Mucosa of stomach (tissue), 1 donor: Measurements from ENCODE around the gene PDYN.

Experiments
- H3K27me3 ChIP-seq: one replicate; pipeline ENCODE4 v1.7.0; 2013; ENCODE audit warnings: mild to moderate bottlenecking, low read length; ENCODE audit not compliant: control insufficient read depth, insufficient read depth
- H3K36me3 ChIP-seq: one replicate; pipeline ENCODE4 v1.7.0; 2013; ENCODE audit warnings: low read length; ENCODE audit not compliant: control insufficient read depth, insufficient read depth
- H3K4me1 ChIP-seq: one replicate; pipeline ENCODE4 v1.7.0; 2013; ENCODE audit warnings: mild to moderate bottlenecking, low read length; ENCODE audit not compliant: control insufficient read depth, insufficient read depth
- H3K4me3 ChIP-seq: one replicate; pipeline ENCODE4 v1.7.0; 2013; ENCODE audit warnings: low read length
- H3K9ac ChIP-seq: one replicate; pipeline ENCODE4 v1.7.0; 2013; ENCODE audit warnings: mild to moderate bottlenecking, low read length, moderate library complexity
- H3K9me3 ChIP-seq: one replicate; pipeline ENCODE4 v1.7.0; 2013; ENCODE audit warnings: mild to moderate bottlenecking, low read length, moderate library complexity; ENCODE audit not compliant: control insufficient read depth
- donor health status: Pancreatic carcinoma.

The PDYN gene

DNA sequence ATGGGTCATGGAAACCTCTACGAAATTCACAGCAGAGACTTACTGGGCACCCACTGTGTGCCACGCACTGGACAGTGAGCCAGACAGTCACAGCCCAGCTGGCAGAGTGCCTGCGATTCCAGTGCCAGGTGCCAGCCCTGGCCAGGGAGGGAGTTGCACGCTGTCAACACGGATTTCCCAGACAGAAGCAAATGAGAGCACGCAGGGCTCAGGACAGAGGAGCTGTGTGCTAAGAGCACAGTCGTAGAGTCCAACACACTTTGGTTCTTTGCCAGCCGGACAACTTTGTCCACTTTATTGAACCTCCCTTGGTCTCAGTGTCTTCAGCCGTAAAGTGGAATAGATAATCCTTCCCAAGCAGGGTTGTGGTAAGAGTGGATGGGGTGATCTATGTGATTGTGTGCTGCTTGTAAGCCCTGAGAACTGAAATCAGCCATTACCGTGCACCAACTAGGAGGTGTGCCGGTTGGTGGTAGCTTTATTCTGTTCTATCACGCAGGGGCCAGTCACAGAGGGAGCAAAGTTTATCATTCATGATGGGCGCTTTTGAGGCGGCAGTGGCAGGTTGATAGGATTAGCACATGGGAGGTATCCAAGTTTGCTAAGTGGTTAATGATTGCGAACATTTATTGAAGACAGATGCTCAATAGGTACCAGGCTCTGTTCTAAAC, 58.0 kb downstream of the PDYN start:
- H3K9me3 ChIP-seq: no peaks in the 10 kb centered on the region
- H3K9ac ChIP-seq: no peak overlapping the region
- H3K4me1 ChIP-seq: no peaks in the 10 kb centered on the region
- no peaks in the 10 kb centered on the region for H3K36me3 ChIP-seq
- no peak overlapping the region for H3K4me3 ChIP-seq
- H3K27me3 ChIP-seq: no peaks in the 10 kb centered on the region

DNA sequence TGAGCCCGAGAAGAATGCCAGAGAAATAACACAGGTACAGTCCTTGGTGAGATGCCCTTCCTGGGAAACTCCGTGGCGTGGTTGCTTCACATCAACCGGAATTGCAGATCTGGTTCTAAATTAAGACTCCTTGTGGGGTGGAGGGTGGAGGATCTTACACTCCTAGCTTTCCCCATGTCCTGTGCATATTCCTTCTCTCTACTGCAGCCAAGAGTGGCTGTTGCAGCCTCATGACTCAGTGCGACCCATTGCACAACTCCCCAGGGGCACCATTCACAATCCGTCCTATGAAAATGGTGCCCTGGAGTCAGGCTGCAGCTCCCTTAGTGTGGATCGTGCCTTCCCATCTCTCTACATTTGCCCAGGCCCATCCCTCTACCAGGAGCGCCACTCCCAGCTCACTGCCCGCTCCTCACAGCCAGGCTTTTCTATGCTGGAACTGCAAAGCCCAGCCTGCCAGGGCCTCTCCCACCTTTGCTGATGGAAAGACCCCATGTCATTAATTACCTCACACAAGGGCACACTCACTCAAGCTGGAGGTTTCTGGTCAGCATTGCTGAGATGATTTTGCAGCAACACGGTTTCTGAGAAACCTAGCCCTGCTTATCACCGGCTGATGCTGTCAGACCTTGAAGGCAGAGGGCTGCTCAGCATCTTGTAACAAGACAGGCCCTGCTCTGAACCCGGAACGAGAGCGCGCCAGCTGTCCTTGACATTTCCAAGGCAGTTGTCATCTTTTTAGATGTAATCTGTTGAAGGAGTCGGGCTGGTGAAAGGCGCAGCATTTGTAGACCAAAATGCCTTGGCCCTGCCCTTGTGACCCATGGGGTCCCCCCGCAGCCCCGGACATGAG, 58.9 kb downstream of the PDYN start:
- H3K4me1 ChIP-seq: no peaks in the 10 kb centered on the region
- no peaks in the 10 kb centered on the region for H3K9me3 ChIP-seq
- no peak overlapping the region for H3K4me3 ChIP-seq
- H3K9ac ChIP-seq: no peak overlapping the region
- H3K36me3 ChIP-seq: no peaks in the 10 kb centered on the region
- H3K27me3 ChIP-seq: no peaks in the 10 kb centered on the region

DNA sequence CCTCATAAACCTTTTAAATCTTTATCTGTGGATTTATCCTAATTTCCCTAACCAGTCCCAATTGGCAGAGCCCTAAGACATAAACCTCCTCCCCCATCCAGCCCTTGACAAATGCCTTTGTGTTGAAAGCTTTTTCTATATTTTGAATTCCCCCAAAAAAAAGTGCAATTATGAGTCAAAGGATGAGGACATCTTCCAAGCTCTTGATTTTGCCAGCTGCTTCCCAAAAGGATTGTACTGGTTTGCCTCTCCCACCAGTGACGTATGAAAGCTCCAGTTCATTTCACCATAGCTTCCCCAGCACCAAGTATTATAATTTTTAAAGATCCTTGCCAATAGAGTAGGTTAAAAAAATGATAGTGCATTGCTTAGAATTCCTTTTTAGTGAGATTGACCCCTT, 59.7 kb downstream of the PDYN start:
- Histone ChIP-seq H3K36me3 (no peaks in the 10 kb centered on the region), H3K9ac (no peak overlapping the region), H3K27me3 (no peaks in the 10 kb centered on the region), H3K4me1 (no peaks in the 10 kb centered on the region), H3K4me3 (no peak overlapping the region), H3K9me3 (no peaks in the 10 kb centered on the region)

DNA sequence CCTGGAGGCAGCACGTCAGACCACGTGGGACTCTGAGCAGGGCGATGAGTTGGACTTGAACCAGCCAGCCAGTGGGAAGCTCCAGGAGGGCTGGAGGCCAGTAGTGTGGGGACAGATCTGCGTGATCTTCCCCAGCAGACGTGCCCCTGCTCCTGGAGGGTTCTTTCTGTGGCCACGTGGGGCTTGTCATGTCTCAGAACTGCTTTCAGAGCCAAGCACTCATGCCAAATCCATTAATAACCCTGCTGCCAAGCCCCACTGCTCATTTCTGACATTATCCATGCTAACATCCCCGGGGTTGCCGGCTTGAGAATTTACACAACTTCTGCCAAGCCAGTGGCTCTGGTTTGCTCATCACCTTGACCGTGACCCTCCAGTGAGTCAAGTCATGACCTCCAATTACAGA, 60.4 kb downstream of the PDYN start:
- Histone ChIP-seq H3K4me1 (no peaks in the 10 kb centered on the region), H3K4me3 (no peak overlapping the region), H3K9ac (no peak overlapping the region), H3K9me3 (no peaks in the 10 kb centered on the region), H3K36me3 (no peaks in the 10 kb centered on the region), H3K27me3 (no peaks in the 10 kb centered on the region)

DNA sequence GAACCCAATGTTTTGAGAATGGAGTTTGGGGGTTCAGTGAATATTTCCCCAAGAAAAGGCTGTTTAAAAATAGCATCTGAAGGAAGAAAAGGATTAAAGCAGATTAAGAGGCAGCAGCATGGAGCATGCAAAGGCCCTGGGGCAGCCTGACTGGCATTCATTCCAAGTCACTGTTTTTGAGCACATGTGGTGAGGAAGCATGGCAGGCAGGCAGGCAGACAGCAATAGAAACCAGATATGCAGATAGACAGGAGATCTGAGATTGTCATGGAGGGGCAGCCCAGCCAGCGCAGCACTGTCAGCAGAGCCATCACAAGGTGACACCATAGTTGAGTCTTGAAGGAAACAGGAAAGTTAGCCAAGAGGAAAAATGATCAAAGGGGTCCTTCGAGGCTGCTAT, 60.9 kb downstream of the PDYN start:
- H3K27me3 ChIP-seq: no peaks in the 10 kb centered on the region
- H3K9ac ChIP-seq: no peak overlapping the region
- H3K4me1 ChIP-seq: no peaks in the 10 kb centered on the region
- no peaks in the 10 kb centered on the region for H3K9me3 ChIP-seq
- no peak overlapping the region for H3K4me3 ChIP-seq
- H3K36me3 ChIP-seq: no peaks in the 10 kb centered on the region

DNA sequence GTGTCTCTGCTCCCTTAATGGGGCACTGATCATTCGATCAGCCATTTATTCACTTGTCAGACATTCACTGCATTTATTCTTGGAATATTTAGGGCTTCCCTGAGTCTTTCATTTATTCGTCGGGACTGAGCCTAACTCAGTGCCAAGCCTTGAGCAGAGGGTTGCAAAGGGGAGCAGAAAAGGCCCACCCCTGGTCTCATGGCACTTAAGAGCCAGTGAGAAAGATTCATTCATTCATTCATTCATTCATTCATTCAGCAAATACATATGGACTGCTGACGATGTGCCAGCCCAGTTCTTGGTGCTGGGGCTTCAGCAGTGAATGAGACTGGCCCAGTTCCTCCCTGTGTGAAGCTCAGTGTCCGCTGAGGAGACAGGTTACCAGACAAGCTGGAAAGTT, 62.0 kb downstream of the PDYN start:
- Histone ChIP-seq H3K9me3 (no peaks in the 10 kb centered on the region), H3K4me1 (no peaks in the 10 kb centered on the region), H3K9ac (no peak overlapping the region), H3K27me3 (no peaks in the 10 kb centered on the region), H3K4me3 (no peak overlapping the region), H3K36me3 (no peaks in the 10 kb centered on the region)

DNA sequence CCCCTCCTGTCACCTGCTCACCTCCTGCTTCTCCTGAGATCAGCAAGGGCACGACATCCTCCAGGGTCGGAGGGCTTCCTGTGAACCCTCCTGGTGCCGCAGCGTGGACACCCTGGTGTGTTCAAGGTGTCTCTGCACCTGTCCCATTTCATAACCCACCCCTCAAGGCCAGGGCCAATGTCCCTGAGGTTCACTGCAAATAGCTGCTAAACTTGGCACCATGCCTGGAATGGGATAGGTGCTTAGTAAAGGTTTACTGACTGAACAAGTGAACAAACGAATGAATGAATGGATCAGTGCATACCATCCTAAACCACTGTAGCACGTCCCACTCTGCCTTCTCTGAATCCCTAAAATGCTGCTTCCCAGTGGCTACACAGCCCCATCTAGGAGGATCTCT, 63.7 kb downstream of the PDYN start:
- H3K9me3 ChIP-seq: no peaks in the 10 kb centered on the region
- H3K27me3 ChIP-seq: no peaks in the 10 kb centered on the region
- no peak overlapping the region for H3K4me3 ChIP-seq
- no peaks in the 10 kb centered on the region for H3K36me3 ChIP-seq
- no peak overlapping the region for H3K9ac ChIP-seq
- no peaks in the 10 kb centered on the region for H3K4me1 ChIP-seq

DNA sequence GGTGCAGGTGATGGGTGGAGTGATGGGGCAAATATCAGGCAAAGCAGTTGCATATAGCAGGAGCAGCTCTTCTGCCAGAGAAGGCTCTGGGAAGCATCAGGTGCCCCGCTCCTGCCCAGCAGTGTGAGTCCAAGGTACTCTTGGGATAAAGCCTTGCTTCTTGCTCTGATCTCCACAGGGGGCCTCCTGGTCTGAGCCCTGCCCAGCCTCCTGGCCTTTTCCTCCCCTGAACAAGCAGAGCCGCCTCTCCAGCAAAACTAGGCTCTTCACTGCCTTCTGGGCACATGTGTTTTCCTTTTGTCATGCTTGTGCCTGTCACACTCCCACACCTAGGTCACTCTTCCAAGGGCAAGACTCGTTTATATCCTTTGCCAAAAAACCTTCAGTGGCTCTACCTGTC, 64.4 kb downstream of the PDYN start:
- no peaks in the 10 kb centered on the region for H3K36me3 ChIP-seq
- no peaks in the 10 kb centered on the region for H3K27me3 ChIP-seq
- no peak overlapping the region for H3K9ac ChIP-seq
- no peaks in the 10 kb centered on the region for H3K9me3 ChIP-seq
- no peaks in the 10 kb centered on the region for H3K4me1 ChIP-seq
- H3K4me3 ChIP-seq: no peak overlapping the region

DNA sequence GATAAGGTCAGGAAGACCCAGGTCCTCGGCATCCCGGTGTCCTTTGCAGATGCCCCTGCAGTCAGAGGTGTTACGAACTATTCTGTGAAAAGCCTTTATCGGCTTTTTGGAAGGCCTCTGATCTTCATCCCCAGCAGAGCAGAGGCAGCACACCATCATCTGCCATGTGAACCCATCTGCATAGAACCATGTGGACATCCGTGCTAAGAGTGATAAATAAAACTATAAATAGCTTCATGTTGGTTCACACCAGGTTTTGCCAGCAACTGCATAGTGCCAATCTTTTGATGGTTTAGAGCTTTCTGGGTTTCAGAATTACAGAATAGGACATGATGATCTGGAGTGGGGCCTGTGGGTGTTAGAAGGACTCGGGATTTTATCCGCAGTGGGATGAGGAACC, 65.1 kb downstream of the PDYN start:
- no peak overlapping the region for H3K9ac ChIP-seq
- H3K36me3 ChIP-seq: no peaks in the 10 kb centered on the region
- no peak overlapping the region for H3K4me3 ChIP-seq
- H3K4me1 ChIP-seq: no peaks in the 10 kb centered on the region
- no peaks in the 10 kb centered on the region for H3K9me3 ChIP-seq
- no peaks in the 10 kb centered on the region for H3K27me3 ChIP-seq
